Measurements from ENCODE around the gene INTS7. TPM values are rescaled to one million over a fixed set of nuclear protein-coding genes. Genes with fewer than 3 reads are reported as not detected.

INTS7 gene
- polyA plus RNA-seq, 1 of the 3 experiments (the other 2 are of a cell fraction): 8.7 TPM

- Histone ChIP-seq H2AFZ (ENCODE audit: low read depth) (no peak overlapping the region), H3K9me3 (no peaks in the 10 kb centered on the region), H3K4me2 (no peak overlapping the region), H3K27me3 (ENCODE audit: insufficient read depth) (no peaks in the 10 kb centered on the region), H3K4me3 (ENCODE audit: low read depth in 2 of 2, low read length in 1 of 2) (no peak overlapping the region), H3K9ac (no peak overlapping the region), H3K4me1 (ENCODE audit: control insufficient read depth in 1 of 2, insufficient read depth in 2 of 2, low read depth in 1 of 2, low read length in 1 of 2) (no peaks in the 10 kb centered on the region), H3K36me3 (replicated peaks in 1 of 2; ENCODE audit: control insufficient read depth in 1 of 2, insufficient read depth in 2 of 2, low read length in 1 of 2) (no peaks in the 10 kb centered on the region), H3K79me2 (ENCODE audit: insufficient read depth) (no peaks in the 10 kb centered on the region), H4K20me1 (ENCODE audit: insufficient read depth) (no peaks in the 10 kb centered on the region), H3F3A (replicated peaks; ENCODE audit: insufficient read depth) (no peaks in the 10 kb centered on the region), H3K27ac (ENCODE audit: low read depth in 2 of 2, low read length in 1 of 2) (no peak overlapping the region), H3K9me2 (no peaks in the 10 kb centered on the region)
- DNase-seq: no peak
- POLR2A ChIA-PET: no interaction called here
- CTCF ChIA-PET: no interaction called here
- 53% methylated on average over 2 of the region's 2 CpGs for WGBS (ENCODE audit: low lambda C conversion rate)
- TF ChIP-seq GATA2 (CRISPR knock-in tag; IDR thresholded peaks at IDR 0.05) (no peak), ELF1 (IDR thresholded peaks at IDR 0.05) (no peak), MXI1 (IDR thresholded peaks at IDR 0.05; ENCODE audit: low read depth, low read length) (no peak), IRF3 (IDR thresholded peaks at IDR 0.05; ENCODE audit: low read depth, low read length) (no peak), TAF1 (IDR thresholded peaks at IDR 0.05; ENCODE audit: borderline replicate concordance, low read depth, low read length) (no peak), ZBTB33 (IDR thresholded peaks at IDR 0.05; ENCODE audit: borderline replicate concordance, low read depth) (no peak), CHD2 (IDR thresholded peaks at IDR 0.05; ENCODE audit: low read length, partially characterized antibody) (no peak)
Measured at GRCh38 chr1:211900441-211900840, 134.9 kb downstream of the INTS7 start.

- H3F3A ChIP-seq (replicated peaks; ENCODE audit: insufficient read depth): no peaks in the 10 kb centered on the region
- no peaks in the 10 kb centered on the region for H3K36me3 ChIP-seq (replicated peaks in 1 of 2; ENCODE audit: control insufficient read depth in 1 of 2, insufficient read depth in 2 of 2, low read length in 1 of 2)
- H3K27ac ChIP-seq (ENCODE audit: low read depth in 2 of 2, low read length in 1 of 2): no peak overlapping the region
- WGBS (ENCODE audit: low lambda C conversion rate): 66% methylated on average over 9 of the region's 9 CpGs
- TF ChIP-seq TAF1 (IDR thresholded peaks at IDR 0.05; ENCODE audit: borderline replicate concordance, low read depth, low read length): no peak
- no peak for TF ChIP-seq RCOR1 (IDR thresholded peaks at IDR 0.05; ENCODE audit: low read length)
- no peak for TF ChIP-seq CHD2 (IDR thresholded peaks at IDR 0.05; ENCODE audit: low read length, partially characterized antibody)
- TF ChIP-seq FOSL2 (IDR thresholded peaks at IDR 0.05; ENCODE audit: borderline replicate concordance, low read depth): no peak
- TF ChIP-seq EZH2phosphoT487 (IDR thresholded peaks at IDR 0.05; ENCODE audit: borderline replicate concordance, low read depth): no peak
- no peak for TF ChIP-seq NRF1 (IDR thresholded peaks at IDR 0.05; ENCODE audit: low read depth, low read length)
- TF ChIP-seq RFX5 (IDR thresholded peaks at IDR 0.05; ENCODE audit: low read length): no peak
- no peak for TF ChIP-seq FOXJ3 (CRISPR knock-in tag; IDR thresholded peaks at IDR 0.05)
- no peak for TF ChIP-seq PBX3 (IDR thresholded peaks at IDR 0.05)
- no peak for TF ChIP-seq TEAD4 (IDR thresholded peaks at IDR 0.05; ENCODE audit: borderline replicate concordance, insufficient read depth)
- H3K79me2 ChIP-seq (ENCODE audit: insufficient read depth): no peaks in the 10 kb centered on the region
- DNase-seq: no peak
- ChIA-PET CTCF (no interaction called here), POLR2A (no interaction called here)
- H3K4me3 ChIP-seq (ENCODE audit: low read depth in 2 of 2, low read length in 1 of 2): no peak overlapping the region
- H3K9me2 ChIP-seq: no peaks in the 10 kb centered on the region
- H3K4me2 ChIP-seq: no peak overlapping the region
- no peak overlapping the region for H2AFZ ChIP-seq (ENCODE audit: low read depth)
- no peaks in the 10 kb centered on the region for H4K20me1 ChIP-seq (ENCODE audit: insufficient read depth)
- no peaks in the 10 kb centered on the region for H3K27me3 ChIP-seq (ENCODE audit: insufficient read depth)
- H3K4me1 ChIP-seq (ENCODE audit: control insufficient read depth in 1 of 2, insufficient read depth in 2 of 2, low read depth in 1 of 2, low read length in 1 of 2): no peaks in the 10 kb centered on the region; a peak in 1 of 4 replicates
- no peaks in the 10 kb centered on the region for H3K9me3 ChIP-seq
- no peak overlapping the region for H3K9ac ChIP-seq
Measured at GRCh38 chr1:211896958-211897357, 138.4 kb downstream of the INTS7 start.
